ENCODE results near the gene DAZAP1.

The DAZAP1 gene

GRCh38 chr19:1382250-1382649 is 25.1 kb upstream of the DAZAP1 start:
- peaks cover 21% of the 10 kb centered on the region for H3K4me1 Mint-ChIP-seq
- H3K4me3 Mint-ChIP-seq: no peak overlapping the region
- H3K9me3 Mint-ChIP-seq: no peaks in the 10 kb centered on the region
- no peak for TF ChIP-seq CTCF (IDR thresholded peaks at IDR 0.05; ENCODE audit: unreplicated experiment in 3 of 3)
- peaks cover 8% of the 10 kb centered on the region for H3K27me3 Mint-ChIP-seq (ENCODE audit: low read depth)
- H3K36me3 Mint-ChIP-seq (ENCODE audit: low read depth): no peaks in the 10 kb centered on the region
- no peak overlapping the region for H3K27ac Mint-ChIP-seq

GRCh38 chr19:1383017-1383311 is 24.4 kb upstream of the DAZAP1 start:
- no peaks in the 10 kb centered on the region for H3K36me3 Mint-ChIP-seq (ENCODE audit: low read depth)
- peak overlapping the region; percentile 91 to 93 (median 91) for H3K4me3 Mint-ChIP-seq
- H3K4me1 Mint-ChIP-seq: peaks cover 21% of the 10 kb centered on the region
- peak overlapping the region; percentile 66 to 97 (median 95) for H3K27ac Mint-ChIP-seq
- peak in 1 of 3 experiments; percentile 9 for TF ChIP-seq CTCF (IDR thresholded peaks at IDR 0.05; ENCODE audit: unreplicated experiment in 3 of 3)
- H3K9me3 Mint-ChIP-seq: no peaks in the 10 kb centered on the region
- H3K27me3 Mint-ChIP-seq (ENCODE audit: low read depth): peaks cover 8% of the 10 kb centered on the region

GRCh38 chr19:1383312-1384084 is 23.9 kb upstream of the DAZAP1 start, which contains the start of gene NDUFS7:
Gene NDUFS7, plus strand, starts transcription at chr19:1383907. Its CDS starts 20 bp downstream, at chr19:1383927.
- H3K27me3 Mint-ChIP-seq (ENCODE audit: low read depth): peaks cover 8% of the 10 kb centered on the region
- no peak for TF ChIP-seq CTCF (IDR thresholded peaks at IDR 0.05; ENCODE audit: unreplicated experiment in 3 of 3)

GRCh38 chr19:1384085-1384462 is 23.3 kb upstream of the DAZAP1 start:
- peak overlapping the region in 2 of 3 experiments; percentile 95 to 97 for H3K27ac Mint-ChIP-seq
- H3K27me3 Mint-ChIP-seq (ENCODE audit: low read depth): peaks cover 8% of the 10 kb centered on the region
- TF ChIP-seq CTCF (IDR thresholded peaks at IDR 0.05; ENCODE audit: unreplicated experiment in 3 of 3): no peak
- peaks cover 4% of the 10 kb centered on the region for H3K36me3 Mint-ChIP-seq (ENCODE audit: low read depth)
- peak overlapping the region; percentile 91 to 93 (median 91) for H3K4me3 Mint-ChIP-seq
- no peaks in the 10 kb centered on the region for H3K9me3 Mint-ChIP-seq
- H3K4me1 Mint-ChIP-seq: peaks cover 21% of the 10 kb centered on the region

More at GRCh38 chr19:1383312-1384084, 23.9 kb upstream of the DAZAP1 start, which contains the start of gene NDUFS7:
- Mint-ChIP-seq H3K4me1 (peaks cover 21% of the 10 kb centered on the region), H3K4me3 (peak within 1 kb of the TSS; percentile 91 to 93 (median 91)), H3K9me3 (no peaks in the 10 kb centered on the region), H3K36me3 (ENCODE audit: low read depth) (no peaks in the 10 kb centered on the region), H3K27ac (peak within 1 kb of the TSS; percentile 66 to 97 (median 95))

GRCh38 chr19:1384478-1385110 is 22.8 kb upstream of the DAZAP1 start:
- Mint-ChIP-seq H3K4me3 (peak overlapping the region; percentile 91 to 93 (median 91)), H3K36me3 (ENCODE audit: low read depth) (peaks cover 9% of the 10 kb centered on the region), H3K4me1 (peaks cover 21% of the 10 kb centered on the region), H3K27me3 (ENCODE audit: low read depth) (peaks cover 8% of the 10 kb centered on the region), H3K27ac (peak overlapping the region in 2 of 3 experiments; percentile 21 to 40), H3K9me3 (no peaks in the 10 kb centered on the region)
- TF ChIP-seq CTCF (IDR thresholded peaks at IDR 0.05; ENCODE audit: unreplicated experiment in 3 of 3): no peak
